ENCODE results near the gene CNTNAP4. TPM values are rescaled to one million over a fixed set of nuclear protein-coding genes. Genes with fewer than 3 reads are reported as not detected.

CNTNAP4 gene
- total RNA-seq, 2 donors from 2014 or later, result not detected

- Histone ChIP-seq H3K4me3 (no peak overlapping the region), H3K27ac (no peak overlapping the region), H3K36me3 (replicated peaks in 1 of 2; ENCODE audit: insufficient read depth in 1 of 2, low read depth in 2 of 2) (no peaks in the 10 kb centered on the region), H3K9me3 (no peaks in the 10 kb centered on the region), H3K4me1 (no peaks in the 10 kb centered on the region), H3K27me3 (no peaks in the 10 kb centered on the region)
- intact Hi-C loops (cut with DNase I), result no loop called here
- ATAC-seq, result no peak
- no peak for DNase-seq
- TF ChIP-seq POLR2A (IDR thresholded peaks at IDR 0.05), result no peak
- no peak for TF ChIP-seq CTCF (IDR thresholded peaks at IDR 0.05)
- 77 to 85% methylated on average over 3 of the region's 3 CpGs for WGBS, 2 donors
Measured at GRCh38 chr16:76529120-76529519, 251.9 kb downstream of the CNTNAP4 start.

- Histone ChIP-seq H3K36me3 (replicated peaks in 1 of 2; ENCODE audit: insufficient read depth in 1 of 2, low read depth in 2 of 2) (no peaks in the 10 kb centered on the region), H3K4me3 (no peak overlapping the region), H3K9me3 (no peaks in the 10 kb centered on the region), H3K27me3 (no peaks in the 10 kb centered on the region), H3K4me1 (no peaks in the 10 kb centered on the region), H3K27ac (no peak overlapping the region)
- DNase-seq (no peak), ATAC-seq (no peak)
- intact Hi-C loops (cut with DNase I), result no loop called here
- WGBS, 2 donors, result 74 to 80% methylated on average over 5 of the region's 5 CpGs
- no peak for TF ChIP-seq CTCF (IDR thresholded peaks at IDR 0.05)
Measured at GRCh38 chr16:76531236-76531635, 254.0 kb downstream of the CNTNAP4 start.

GRCh38 chr16:76532188-76532973 lies 255.2 kb downstream of the CNTNAP4 start:
- H3K4me3 ChIP-seq, result no peak overlapping the region
- no peak overlapping the region for H3K27ac ChIP-seq
- ATAC-seq (no peak), DNase-seq (peak in 1 of 4 donors; percentile 5)
- H3K9me3 ChIP-seq, result no peaks in the 10 kb centered on the region
- no peaks in the 10 kb centered on the region for H3K36me3 ChIP-seq (replicated peaks in 1 of 2; ENCODE audit: insufficient read depth in 1 of 2, low read depth in 2 of 2)
- intact Hi-C loops (cut with DNase I), result no loop called here
- H3K27me3 ChIP-seq, result no peaks in the 10 kb centered on the region
- no peaks in the 10 kb centered on the region for H3K4me1 ChIP-seq
- TF ChIP-seq POLR2A (IDR thresholded peaks at IDR 0.05), result no peak
- TF ChIP-seq CTCF (IDR thresholded peaks at IDR 0.05), result no peak
- 34 to 36% methylated on average over 5 of the region's 5 CpGs for WGBS, 2 donors

- Histone ChIP-seq H3K9me3 (no peaks in the 10 kb centered on the region), H3K27me3 (no peaks in the 10 kb centered on the region), H3K27ac (no peak overlapping the region), H3K4me3 (no peak overlapping the region), H3K36me3 (replicated peaks in 1 of 2; ENCODE audit: insufficient read depth in 1 of 2, low read depth in 2 of 2) (no peaks in the 10 kb centered on the region), H3K4me1 (peaks cover 15% of the 10 kb centered on the region)
- 80 to 85% methylated on average over 3 of the region's 3 CpGs for WGBS, 2 donors
- intact Hi-C loops (cut with DNase I), result no loop called here
- ATAC-seq, result no peak
- DNase-seq, result no peak
- TF ChIP-seq POLR2A (IDR thresholded peaks at IDR 0.05) (no peak), CTCF (IDR thresholded peaks at IDR 0.05) (no peak)
Measured at GRCh38 chr16:76539609-76540008, 262.4 kb downstream of the CNTNAP4 start.

GRCh38 chr16:76541070-76541469 lies 263.9 kb downstream of the CNTNAP4 start:
- DNase-seq (peak in 1 of 4 donors; percentile 21), ATAC-seq (no peak)
- no peaks in the 10 kb centered on the region for H3K27me3 ChIP-seq
- no peaks in the 10 kb centered on the region for H3K36me3 ChIP-seq (replicated peaks in 1 of 2; ENCODE audit: insufficient read depth in 1 of 2, low read depth in 2 of 2)
- no peaks in the 10 kb centered on the region for H3K9me3 ChIP-seq
- H3K4me1 ChIP-seq, result peaks cover 15% of the 10 kb centered on the region
- no peak overlapping the region for H3K4me3 ChIP-seq
- no peak for TF ChIP-seq POLR2A (IDR thresholded peaks at IDR 0.05)
- TF ChIP-seq CTCF (IDR thresholded peaks at IDR 0.05), result no peak
- H3K27ac ChIP-seq, result no peak overlapping the region
- 15 to 22% methylated on average over 1 of the region's 1 CpG for WGBS, 2 donors
- intact Hi-C loops (cut with DNase I), result no loop called here

Data from body of pancreas (tissue), 4 donors.